ENCODE measurements around the gene LILRB2. TPM values are rescaled to one million over a fixed set of nuclear protein-coding genes. Genes with fewer than 3 reads are reported as not detected.

LILRB2 gene
- total and polyA plus RNA-seq, 9 donors = 0.24 to 15.1 (median 2.1) TPM

DNA sequence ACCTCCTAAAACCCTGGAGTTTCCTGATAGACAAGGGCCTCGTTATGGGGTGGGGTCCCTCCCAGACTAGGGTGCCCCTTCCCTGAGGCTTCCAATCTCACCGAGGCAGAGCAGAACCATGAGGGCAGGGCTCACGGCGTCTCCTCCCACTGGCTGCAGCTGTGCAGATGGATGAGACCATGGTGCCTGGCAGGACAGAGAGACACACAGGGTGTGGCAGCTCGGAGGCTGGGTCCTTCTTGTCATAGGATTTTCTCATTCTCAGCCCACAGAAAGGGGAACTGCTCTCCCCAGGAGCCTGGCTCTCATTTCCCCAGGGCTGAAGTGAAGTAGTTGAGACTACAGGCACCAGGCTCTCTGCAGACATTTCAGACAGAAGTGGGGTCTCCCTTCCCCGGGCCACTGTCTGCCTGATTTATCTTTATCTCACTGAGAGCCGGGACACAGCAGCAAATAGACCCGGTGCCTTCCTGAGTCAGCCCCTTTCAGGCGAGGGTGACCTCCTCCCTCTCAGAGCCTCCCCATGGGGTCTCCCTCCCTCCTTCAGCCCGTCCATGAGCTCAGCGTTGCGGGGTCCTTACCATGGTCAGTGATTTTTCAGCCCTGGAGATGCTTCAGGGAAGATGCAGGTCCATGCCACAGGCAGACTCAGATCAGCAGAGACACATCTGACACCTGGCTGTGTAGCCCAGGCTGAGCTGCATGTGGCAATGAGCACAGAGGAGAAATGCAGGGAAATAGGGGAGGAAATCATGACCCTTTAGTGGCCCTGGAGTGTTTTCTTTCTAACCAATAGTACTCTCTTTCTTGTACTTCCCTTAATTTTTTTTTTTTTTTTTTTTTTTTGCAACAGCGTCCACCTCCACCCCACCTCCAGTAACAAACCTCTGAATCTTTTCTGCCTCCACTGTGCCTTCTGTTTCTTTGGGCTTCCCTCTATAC lies 31.8 kb upstream of the LILRB2 start, which contains the start of gene LILRA5:
Gene LILRA5 (minus strand): TSS at position 731 of the 942 bp plus-strand sequence. CDS start 147 bp downstream, at position 584.
- Histone ChIP-seq H3K27me3 (no peaks in the 10 kb centered on the region), H3K4me1 (ENCODE audit: insufficient read depth) (no peaks in the 10 kb centered on the region), H3K4me3 (no peak within 1 kb of the TSS), H3K9me3 (no peaks in the 10 kb centered on the region), H3K27ac (no peak within 1 kb of the TSS), H3K36me3 (no peaks in the 10 kb centered on the region)
- intact Hi-C loops (cut with DNase I) = no loop called here
- TF ChIP-seq, protein P1, sequence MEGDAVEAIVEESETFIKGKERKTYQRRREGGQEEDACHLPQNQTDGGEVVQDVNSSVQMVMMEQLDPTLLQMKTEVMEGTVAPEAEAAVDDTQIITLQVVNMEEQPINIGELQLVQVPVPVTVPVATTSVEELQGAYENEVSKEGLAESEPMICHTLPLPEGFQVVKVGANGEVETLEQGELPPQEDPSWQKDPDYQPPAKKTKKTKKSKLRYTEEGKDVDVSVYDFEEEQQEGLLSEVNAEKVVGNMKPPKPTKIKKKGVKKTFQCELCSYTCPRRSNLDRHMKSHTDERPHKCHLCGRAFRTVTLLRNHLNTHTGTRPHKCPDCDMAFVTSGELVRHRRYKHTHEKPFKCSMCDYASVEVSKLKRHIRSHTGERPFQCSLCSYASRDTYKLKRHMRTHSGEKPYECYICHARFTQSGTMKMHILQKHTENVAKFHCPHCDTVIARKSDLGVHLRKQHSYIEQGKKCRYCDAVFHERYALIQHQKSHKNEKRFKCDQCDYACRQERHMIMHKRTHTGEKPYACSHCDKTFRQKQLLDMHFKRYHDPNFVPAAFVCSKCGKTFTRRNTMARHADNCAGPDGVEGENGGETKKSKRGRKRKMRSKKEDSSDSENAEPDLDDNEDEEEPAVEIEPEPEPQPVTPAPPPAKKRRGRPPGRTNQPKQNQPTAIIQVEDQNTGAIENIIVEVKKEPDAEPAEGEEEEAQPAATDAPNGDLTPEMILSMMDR (IDR thresholded peaks at IDR 0.05) = no peak
- TF ChIP-seq POLR2A (IDR thresholded peaks at IDR 0.05) (no peak), EP300 (IDR thresholded peaks at IDR 0.05) (no peak)
- no peak for DNase-seq
- 44 to 54% (median 53%) methylated on average over 12 to 13 of the region's 13 CpGs for WGBS, 3 donors

GRCh38 chr19:54312011-54312410 lies 31.1 kb upstream of the LILRB2 start:
- Histone ChIP-seq H3K36me3 (no peaks in the 10 kb centered on the region), H3K27ac (no peak overlapping the region), H3K4me1 (ENCODE audit: insufficient read depth) (no peaks in the 10 kb centered on the region), H3K9me3 (no peaks in the 10 kb centered on the region), H3K4me3 (no peak overlapping the region), H3K27me3 (no peaks in the 10 kb centered on the region)
- TF ChIP-seq, protein P1 (IDR thresholded peaks at IDR 0.05) = no peak
- no peak for TF ChIP-seq POLR2A (IDR thresholded peaks at IDR 0.05)
- no peak for TF ChIP-seq EP300 (IDR thresholded peaks at IDR 0.05)
- WGBS, 3 donors = 53 to 70% (median 63%) methylated on average over 5 to 6 of the region's 6 CpGs
- intact Hi-C loops (cut with DNase I) = no loop called here
- DNase-seq = no peak

DNA sequence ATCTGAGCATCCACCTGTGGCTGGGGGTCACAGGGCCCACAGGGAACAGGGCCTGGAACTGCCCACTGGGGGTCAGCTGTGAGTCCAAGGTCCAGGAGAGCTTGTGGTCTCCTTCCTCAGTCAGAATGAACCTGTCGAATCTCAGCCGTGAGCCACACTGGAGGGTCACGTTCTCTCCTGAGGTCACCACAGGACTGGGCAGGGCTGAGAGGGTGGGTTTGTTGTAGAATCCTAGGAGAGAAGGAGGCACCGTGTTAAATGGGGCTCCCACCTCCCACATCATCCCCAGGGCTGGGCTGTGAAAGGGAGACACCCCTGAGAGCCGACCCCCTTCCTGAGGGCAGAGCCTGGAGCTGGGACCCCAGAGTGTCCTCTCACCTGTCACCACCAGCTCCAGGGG lies 30.6 kb upstream of the LILRB2 start:
- Histone ChIP-seq H3K27me3 (no peaks in the 10 kb centered on the region), H3K27ac (no peak overlapping the region), H3K4me3 (no peak overlapping the region), H3K36me3 (no peaks in the 10 kb centered on the region), H3K9me3 (no peaks in the 10 kb centered on the region), H3K4me1 (ENCODE audit: insufficient read depth) (no peaks in the 10 kb centered on the region)
- TF ChIP-seq, protein P1 (IDR thresholded peaks at IDR 0.05) = no peak
- no peak for TF ChIP-seq POLR2A (IDR thresholded peaks at IDR 0.05)
- 43 to 67% (median 51%) methylated on average over 5 of the region's 5 CpGs for WGBS, 3 donors
- no peak for DNase-seq
- intact Hi-C loops (cut with DNase I) = no loop called here

DNA sequence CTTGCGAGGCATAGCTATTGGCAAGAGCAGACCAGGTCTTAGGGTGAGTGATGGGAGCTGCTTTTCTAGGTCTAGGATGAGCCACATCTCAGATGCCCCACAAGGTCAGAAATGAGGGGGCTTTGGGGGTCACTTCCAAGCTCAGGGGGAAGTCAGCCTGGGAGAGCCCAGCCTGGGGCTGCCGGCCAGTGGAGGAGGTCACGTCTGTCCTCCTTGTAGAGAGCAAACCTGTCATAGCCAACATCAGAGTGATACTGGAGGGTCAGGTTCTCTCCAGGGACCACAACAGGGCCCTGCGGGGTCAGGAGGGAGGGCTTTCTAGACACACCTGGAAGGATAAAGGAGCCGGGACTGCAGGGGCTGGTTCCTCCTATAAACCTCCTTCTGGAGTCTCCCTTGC lies 29.6 kb upstream of the LILRB2 start:
- TF ChIP-seq POLR2A (IDR thresholded peaks at IDR 0.05) (no peak), EP300 (IDR thresholded peaks at IDR 0.05) (no peak)
- TF ChIP-seq, protein P1 (IDR thresholded peaks at IDR 0.05) = no peak
- H3K36me3 ChIP-seq = no peaks in the 10 kb centered on the region
- H3K4me1 ChIP-seq (ENCODE audit: insufficient read depth) = no peaks in the 10 kb centered on the region
- DNase-seq = no peak
- intact Hi-C loops (cut with DNase I) = no loop called here
- H3K4me3 ChIP-seq = no peak overlapping the region
- 54 to 87% (median 79%) methylated on average over 5 of the region's 5 CpGs for WGBS, 3 donors
- H3K27me3 ChIP-seq = no peaks in the 10 kb centered on the region
- no peaks in the 10 kb centered on the region for H3K9me3 ChIP-seq
- H3K27ac ChIP-seq = no peak overlapping the region
